Measurements from ENCODE around the gene VPS26C. TPM values are rescaled to one million over a fixed set of nuclear protein-coding genes. Genes with fewer than 3 reads are reported as not detected.

The VPS26C gene
- total and polyA plus RNA-seq, 2 of the 13 experiments (the other 11 are each of a cell fraction or from before 2014, with no cell fraction given) = 30.3 to 39.7 TPM

DNA sequence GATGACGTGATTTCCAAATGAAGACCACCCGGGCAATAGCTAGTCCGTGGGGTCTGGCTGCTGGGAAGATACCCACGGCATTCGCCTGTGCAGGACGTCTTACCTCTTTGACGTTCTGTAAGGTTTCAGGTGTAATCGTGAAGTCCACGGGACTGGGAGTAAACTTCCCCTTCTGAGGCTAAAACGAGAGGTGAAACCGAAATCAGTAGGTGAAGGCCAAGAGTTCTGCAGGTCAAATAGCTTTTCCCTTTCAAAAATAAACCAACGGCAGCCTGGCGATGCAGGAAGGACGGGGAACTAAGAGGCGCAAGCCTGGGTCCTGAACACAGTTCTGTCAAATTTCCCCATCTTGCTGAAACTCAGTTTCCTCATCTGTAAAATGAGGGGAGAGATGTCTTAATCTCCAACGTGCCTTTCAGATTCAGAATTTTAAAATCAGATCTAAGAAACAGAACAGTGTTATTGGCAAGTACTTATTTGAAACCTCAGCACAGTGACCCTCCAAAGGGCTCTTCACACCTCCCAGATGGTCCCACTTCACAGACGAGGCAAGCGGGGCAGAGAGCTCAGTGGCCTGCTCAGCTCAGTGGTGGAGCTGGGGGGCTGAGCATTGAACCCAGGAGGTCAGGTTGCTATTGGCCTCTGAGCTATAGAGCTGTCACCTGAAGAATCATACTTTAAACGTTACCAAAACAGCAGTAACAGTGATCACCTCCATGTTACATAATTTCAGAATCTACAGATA, 34.7 kb downstream of the VPS26C start:
- ChIA-PET CTCF (ENCODE audit: low intra/inter-chr PET ratio, low total read pairs) (no interaction called here), POLR2A (no interaction called here)
- Histone ChIP-seq H3K9ac (ENCODE audit: insufficient read depth, low read depth, low read length) (no peak overlapping the region), H3K27ac (ENCODE audit: extremely low read length, insufficient read depth, low read length) (no peak overlapping the region), H3K4me3 (replicated peaks in 1 of 3; ENCODE audit: insufficient read depth in 1 of 3, low read depth in 2 of 3, low read length in 3 of 3) (no peak overlapping the region), H3K4me1 (ENCODE audit: insufficient read depth, low read length) (no peaks in the 10 kb centered on the region), H3K27me3 (ENCODE audit: control insufficient read depth in 1 of 2, insufficient read depth in 2 of 2, low read length in 2 of 2) (no peaks in the 10 kb centered on the region), H2AFZ (ENCODE audit: low read length) (no peak overlapping the region), H4K20me1 (ENCODE audit: insufficient read depth, low read length) (no peaks in the 10 kb centered on the region), H3K4me2 (ENCODE audit: low read depth, low read length) (no peak overlapping the region), H3K9me3 (ENCODE audit: low read length) (no peaks in the 10 kb centered on the region), H3K36me3 (replicated peaks in 1 of 2; ENCODE audit: control insufficient read depth in 1 of 2, insufficient read depth in 2 of 2, low read length in 2 of 2) (peaks cover 20 to 69% of the 10 kb centered on the region in 2 experiments; a peak in 4 of 5 replicates), H3K79me2 (ENCODE audit: insufficient read depth, low read length) (peaks cover 2% of the 10 kb centered on the region)
- WGBS (ENCODE audit: low lambda C conversion rate) = 94% methylated on average over 18 of the region's 19 CpGs
- FAIRE-seq = no peak
- DNase-seq (ENCODE audit: low spot score) = no peak
- no peak for ATAC-seq
- in situ Hi-C loops (cut with HindIII; ENCODE audit: extremely low pct_ligation_motif_present, low pct_unique_long_range_greater_than_20kb) = no loop called here
- no TSS peak for BruUV-seq (replicated peaks)
- intact Hi-C loops (cut with micrococcal nuclease; ENCODE audit: unreplicated experiment) = no loop called here
- no peak for TF ChIP-seq SUZ12 (IDR thresholded peaks at IDR 0.05; ENCODE audit: low read depth, low read length)
- TF ChIP-seq PLRG1 (conservative IDR thresholded peaks at IDR 0.05) = no peak
- TF ChIP-seq TGIF2 (CRISPR knock-in tag; IDR thresholded peaks at IDR 0.05) = no peak
- no peak for TF ChIP-seq SALL1 (CRISPR knock-in tag; IDR thresholded peaks at IDR 0.05)
- no peak for TF ChIP-seq ZNF207 (IDR thresholded peaks at IDR 0.05; ENCODE audit: borderline replicate concordance)
- no peak for TF ChIP-seq SOX6 (IDR thresholded peaks at IDR 0.05)
- no peak for TF ChIP-seq SOX6 (CRISPR knock-in tag; IDR thresholded peaks at IDR 0.05)
- TF ChIP-seq, protein P1, sequence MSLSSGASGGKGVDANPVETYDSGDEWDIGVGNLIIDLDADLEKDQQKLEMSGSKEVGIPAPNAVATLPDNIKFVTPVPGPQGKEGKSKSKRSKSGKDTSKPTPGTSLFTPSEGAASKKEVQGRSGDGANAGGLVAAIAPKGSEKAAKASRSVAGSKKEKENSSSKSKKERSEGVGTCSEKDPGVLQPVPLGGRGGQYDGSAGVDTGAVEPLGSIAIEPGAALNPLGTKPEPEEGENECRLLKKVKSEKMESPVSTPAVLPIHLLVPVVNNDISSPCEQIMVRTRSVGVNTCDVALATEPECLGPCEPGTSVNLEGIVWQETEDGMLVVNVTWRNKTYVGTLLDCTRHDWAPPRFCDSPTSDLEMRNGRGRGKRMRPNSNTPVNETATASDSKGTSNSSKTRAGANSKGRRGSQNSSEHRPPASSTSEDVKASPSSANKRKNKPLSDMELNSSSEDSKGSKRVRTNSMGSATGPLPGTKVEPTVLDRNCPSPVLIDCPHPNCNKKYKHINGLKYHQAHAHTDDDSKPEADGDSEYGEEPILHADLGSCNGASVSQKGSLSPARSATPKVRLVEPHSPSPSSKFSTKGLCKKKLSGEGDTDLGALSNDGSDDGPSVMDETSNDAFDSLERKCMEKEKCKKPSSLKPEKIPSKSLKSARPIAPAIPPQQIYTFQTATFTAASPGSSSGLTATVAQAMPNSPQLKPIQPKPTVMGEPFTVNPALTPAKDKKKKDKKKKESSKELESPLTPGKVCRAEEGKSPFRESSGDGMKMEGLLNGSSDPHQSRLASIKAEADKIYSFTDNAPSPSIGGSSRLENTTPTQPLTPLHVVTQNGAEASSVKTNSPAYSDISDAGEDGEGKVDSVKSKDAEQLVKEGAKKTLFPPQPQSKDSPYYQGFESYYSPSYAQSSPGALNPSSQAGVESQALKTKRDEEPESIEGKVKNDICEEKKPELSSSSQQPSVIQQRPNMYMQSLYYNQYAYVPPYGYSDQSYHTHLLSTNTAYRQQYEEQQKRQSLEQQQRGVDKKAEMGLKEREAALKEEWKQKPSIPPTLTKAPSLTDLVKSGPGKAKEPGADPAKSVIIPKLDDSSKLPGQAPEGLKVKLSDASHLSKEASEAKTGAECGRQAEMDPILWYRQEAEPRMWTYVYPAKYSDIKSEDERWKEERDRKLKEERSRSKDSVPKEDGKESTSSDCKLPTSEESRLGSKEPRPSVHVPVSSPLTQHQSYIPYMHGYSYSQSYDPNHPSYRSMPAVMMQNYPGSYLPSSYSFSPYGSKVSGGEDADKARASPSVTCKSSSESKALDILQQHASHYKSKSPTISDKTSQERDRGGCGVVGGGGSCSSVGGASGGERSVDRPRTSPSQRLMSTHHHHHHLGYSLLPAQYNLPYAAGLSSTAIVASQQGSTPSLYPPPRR (CRISPR knock-in tag; IDR thresholded peaks at IDR 0.05; ENCODE audit: borderline replicate concordance) = no peak
- no peak for TF ChIP-seq ZNF749 (CRISPR knock-in tag; IDR thresholded peaks at IDR 0.05; ENCODE audit: borderline replicate concordance)
- no peak for TF ChIP-seq ZNF674 (CRISPR knock-in tag; IDR thresholded peaks at IDR 0.05; ENCODE audit: low read depth)
- no peak for TF ChIP-seq REST (IDR thresholded peaks at IDR 0.05; ENCODE audit: borderline replicate concordance in 1 of 2, low read depth in 1 of 2, low read length in 2 of 2)
- no peak for TF ChIP-seq DNMT1 (CRISPR knock-in tag; IDR thresholded peaks at IDR 0.05)
- TF ChIP-seq, protein P2, sequence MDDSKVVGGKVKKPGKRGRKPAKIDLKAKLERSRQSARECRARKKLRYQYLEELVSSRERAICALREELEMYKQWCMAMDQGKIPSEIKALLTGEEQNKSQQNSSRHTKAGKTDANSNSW (CRISPR knock-in tag; IDR thresholded peaks at IDR 0.05; ENCODE audit: borderline replicate concordance) = no peak
- TF ChIP-seq GTF3A (CRISPR knock-in tag; conservative IDR thresholded peaks at IDR 0.05) = no peak
- no peak for TF ChIP-seq ZSCAN31 (CRISPR knock-in tag; IDR thresholded peaks at IDR 0.05; ENCODE audit: low read depth)

Data from HepG2 (cell line).